C4-2B (cell line): ENCODE data around the gene DUSP7.

Experiments
- CTCF ChIP-seq: fragments of 450-650 bp; conservative IDR thresholded peaks from 2 replicates; pipeline ENCODE4 v1.5.1; 2017; ENCODE audit warnings: mild to moderate bottlenecking
- ZFX ChIP-seq: fragments of 450-650 bp; IDR thresholded peaks from 2 replicates; pipeline ENCODE4 v1.6.1; 2017

GRCh38 chr3:52041118-52041731 is 15.1 kb downstream of the DUSP7 start:
- TF ChIP-seq CTCF (no peak), ZFX (no peak)
